GM08714 (cell line): ENCODE measurements around the gene TSTD1.
"Not testable (repeated sequence)": the region's sequence is repeated elsewhere in the genome, so short reads cannot be mapped to it uniquely, and the experiment has no call there.

Source experiments
- H3K4me3 ChIP-seq: fragments of 200-500 bp; sonication (Bioruptor generic); 2 replicates; pipeline ENCODE4 v1.5.1; 2014; ENCODE audit warnings: mild to moderate bottlenecking, low read length, inconsistent platforms
- ZNF274 ChIP-seq: IDR thresholded peaks from 2 replicates; pipeline ENCODE4 v1.6.1; 2012; ENCODE audit warnings: mild to moderate bottlenecking, low read depth, low read length

The TSTD1 gene

GRCh38 chr1:161033751-161034150 lies 5.0 kb downstream of the TSTD1 start:
- H3K4me3 ChIP-seq, result no peak overlapping the region

GRCh38 chr1:161032409-161032808 lies 6.4 kb downstream of the TSTD1 start:
- TF ChIP-seq ZNF274, result no peak
- H3K4me3 ChIP-seq, result no peak overlapping the region

More at GRCh38 chr1:161033751-161034150, 5.0 kb downstream of the TSTD1 start:
- no peak for TF ChIP-seq ZNF274

DNA sequence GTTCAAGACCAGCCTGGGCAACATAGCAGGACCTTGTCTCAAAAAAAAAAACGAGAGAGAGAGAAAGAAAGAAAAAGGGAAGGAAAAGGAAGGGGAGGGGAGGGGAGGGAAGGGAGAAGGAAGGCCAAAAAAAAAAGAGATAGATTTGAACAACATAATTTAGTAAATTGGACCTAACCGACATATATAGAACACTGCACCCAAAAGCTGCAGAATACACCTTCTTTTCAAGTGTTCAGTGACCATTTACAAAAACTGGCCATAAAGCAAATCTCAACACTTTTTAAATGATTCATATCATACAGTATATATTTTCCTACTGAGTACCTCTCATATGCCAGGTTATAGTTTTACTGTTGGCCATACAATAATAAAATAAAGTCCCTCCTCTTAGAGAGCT lies 6.9 kb downstream of the TSTD1 start:
- no peak overlapping the region for H3K4me3 ChIP-seq
- TF ChIP-seq ZNF274, result no peak

DNA sequence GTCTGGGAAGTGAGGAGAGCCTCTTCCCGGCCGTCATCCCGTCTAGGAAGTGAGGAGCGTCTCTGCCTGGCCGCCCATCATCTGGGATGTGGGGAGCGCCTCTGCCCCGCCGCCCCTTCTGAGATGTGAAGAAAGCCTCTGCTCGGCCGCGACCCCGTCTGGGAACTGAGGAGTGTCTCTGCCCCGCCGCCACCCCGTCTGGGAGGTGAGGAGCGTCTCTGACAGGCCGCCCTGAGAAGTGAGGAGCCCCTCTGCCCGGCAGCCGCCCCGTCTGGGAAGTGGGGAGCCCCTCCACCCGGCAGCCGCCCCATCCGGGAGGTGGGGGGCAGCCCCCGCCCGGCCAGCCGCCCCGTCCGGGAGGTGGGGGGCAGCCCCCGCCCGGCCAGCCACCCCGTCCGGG lies 9.3 kb downstream of the TSTD1 start:
- H3K4me3 ChIP-seq, result not testable (repeated sequence)

DNA sequence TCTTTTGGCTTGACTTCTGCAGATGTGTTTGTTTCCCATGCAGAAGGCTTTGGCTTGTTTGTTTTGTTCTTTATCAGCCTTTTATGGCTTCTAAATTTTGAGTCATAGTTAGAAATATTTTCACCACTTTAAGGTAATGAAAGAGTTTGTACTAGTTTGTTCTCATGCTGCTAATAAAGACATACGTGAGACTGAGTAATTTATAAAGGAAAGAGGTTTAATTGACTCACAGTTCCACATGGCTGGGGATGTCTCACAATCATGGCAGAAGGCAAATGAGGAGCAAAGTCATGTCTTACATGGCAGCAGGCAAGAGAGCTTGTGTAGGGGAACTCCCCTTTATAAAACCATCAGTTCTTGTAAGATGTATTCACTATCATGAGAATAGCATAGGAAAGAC lies 11.8 kb downstream of the TSTD1 start:
- not testable (repeated sequence) for H3K4me3 ChIP-seq

GRCh38 chr1:161022432-161022831 lies 16.3 kb downstream of the TSTD1 start:
- H3K4me3 ChIP-seq, result not testable (repeated sequence)

DNA sequence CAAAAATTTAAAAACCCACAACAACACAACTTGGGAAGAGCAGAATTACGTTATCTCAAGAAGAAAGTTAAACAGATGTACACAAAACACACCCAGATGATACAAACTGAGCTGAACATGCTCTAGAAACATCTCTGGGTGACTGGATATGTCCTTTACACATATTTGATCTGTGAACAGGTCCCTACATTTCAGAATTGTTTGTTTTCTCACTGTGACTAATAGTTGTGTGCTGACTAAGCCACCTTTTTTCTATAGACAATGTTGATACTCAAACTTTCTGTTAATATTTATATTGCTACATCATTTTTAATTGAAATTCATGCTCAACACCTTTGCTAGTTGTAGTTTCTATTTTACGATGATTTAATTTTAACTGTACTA lies 16.8 kb downstream of the TSTD1 start:
- peak overlapping the region; percentile 71; the same call in 1 of the 2 replicates for H3K4me3 ChIP-seq
- no peak for TF ChIP-seq ZNF274

GRCh38 chr1:161021165-161021969 lies 17.4 kb downstream of the TSTD1 start:
- TF ChIP-seq ZNF274, result no peak
- H3K4me3 ChIP-seq, result peak overlapping the region; percentile 71

DNA sequence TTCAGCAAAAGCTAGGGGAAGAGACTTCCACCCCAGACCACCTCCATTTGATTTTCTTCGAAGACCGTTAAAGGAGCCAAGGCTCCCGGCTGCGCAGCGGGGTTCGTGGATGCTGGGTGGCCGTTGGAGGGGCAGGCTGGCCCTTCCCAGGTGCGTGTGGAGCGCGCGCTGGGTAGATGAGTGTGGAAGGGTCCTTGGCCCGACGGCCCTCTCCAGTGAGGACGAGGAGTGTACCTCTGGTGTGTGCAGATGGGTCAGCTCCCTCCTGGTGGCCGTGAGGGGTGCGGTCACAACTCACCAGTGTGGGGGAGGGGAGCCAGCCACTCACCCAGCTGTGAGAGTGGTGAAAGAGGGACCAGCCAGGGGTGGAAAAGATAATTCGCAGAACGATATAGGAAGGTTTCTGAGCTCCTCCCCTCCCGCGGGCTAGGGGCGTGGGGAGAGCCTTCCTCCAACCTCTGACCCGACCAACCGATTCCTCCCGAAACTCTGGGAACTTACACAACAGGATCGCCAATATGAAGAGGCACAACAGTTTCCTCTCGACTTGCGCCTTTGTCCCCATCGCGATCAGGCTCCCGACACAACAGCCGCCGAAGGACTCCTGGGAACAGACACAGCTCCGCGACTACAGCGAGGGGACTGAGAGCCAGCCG lies 18.1 kb downstream of the TSTD1 start, which contains the start of gene F11R:
TSS of gene F11R (minus strand) at position 644 of the 656 bp plus-strand sequence. CDS start at position 565, 79 bp downstream.
- H3K4me3 ChIP-seq, result peak within 1 kb of the TSS; percentile 71
- no peak for TF ChIP-seq ZNF274

DNA sequence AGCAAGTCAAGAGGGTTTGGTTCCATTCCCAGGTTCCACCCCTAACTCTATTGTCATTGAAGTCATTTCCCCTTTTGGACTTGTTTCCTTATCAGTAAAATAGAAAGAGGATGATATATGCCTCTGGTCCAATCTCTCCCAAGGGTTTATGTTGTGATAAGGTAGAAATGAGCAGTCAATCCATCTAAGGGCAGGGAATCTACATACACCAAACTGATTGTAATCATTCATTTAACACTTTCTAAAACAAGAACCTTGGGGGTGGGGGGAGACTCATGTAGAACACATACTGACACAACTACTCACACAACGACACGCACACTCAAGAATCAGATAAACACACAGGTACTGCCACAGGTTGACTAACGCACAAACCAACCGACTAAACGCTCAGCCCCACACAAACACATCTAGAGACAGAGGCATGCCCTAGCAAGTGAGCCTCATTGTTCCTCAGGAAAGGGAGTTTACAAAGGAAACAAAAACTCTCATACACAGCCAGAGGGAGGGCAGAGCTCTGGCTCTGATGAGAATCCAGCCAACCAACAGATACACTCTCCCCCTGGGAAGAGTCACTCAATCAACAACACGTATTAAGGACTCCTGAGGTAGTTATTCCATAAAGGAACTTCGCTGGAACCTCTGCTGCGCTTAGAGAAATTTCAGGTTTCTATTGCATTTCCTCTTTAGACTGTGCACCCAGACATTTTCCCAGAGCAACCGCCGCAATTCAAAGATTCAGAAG lies 18.8 kb downstream of the TSTD1 start:
- peak overlapping the region; percentile 71 for H3K4me3 ChIP-seq
- no peak for TF ChIP-seq ZNF274

GRCh38 chr1:161019111-161019660 lies 19.6 kb downstream of the TSTD1 start:
- peak overlapping the region; percentile 71 for H3K4me3 ChIP-seq

GRCh38 chr1:161018631-161018930 lies 20.2 kb downstream of the TSTD1 start:
- no peak for TF ChIP-seq ZNF274
- H3K4me3 ChIP-seq, result no peak overlapping the region

DNA sequence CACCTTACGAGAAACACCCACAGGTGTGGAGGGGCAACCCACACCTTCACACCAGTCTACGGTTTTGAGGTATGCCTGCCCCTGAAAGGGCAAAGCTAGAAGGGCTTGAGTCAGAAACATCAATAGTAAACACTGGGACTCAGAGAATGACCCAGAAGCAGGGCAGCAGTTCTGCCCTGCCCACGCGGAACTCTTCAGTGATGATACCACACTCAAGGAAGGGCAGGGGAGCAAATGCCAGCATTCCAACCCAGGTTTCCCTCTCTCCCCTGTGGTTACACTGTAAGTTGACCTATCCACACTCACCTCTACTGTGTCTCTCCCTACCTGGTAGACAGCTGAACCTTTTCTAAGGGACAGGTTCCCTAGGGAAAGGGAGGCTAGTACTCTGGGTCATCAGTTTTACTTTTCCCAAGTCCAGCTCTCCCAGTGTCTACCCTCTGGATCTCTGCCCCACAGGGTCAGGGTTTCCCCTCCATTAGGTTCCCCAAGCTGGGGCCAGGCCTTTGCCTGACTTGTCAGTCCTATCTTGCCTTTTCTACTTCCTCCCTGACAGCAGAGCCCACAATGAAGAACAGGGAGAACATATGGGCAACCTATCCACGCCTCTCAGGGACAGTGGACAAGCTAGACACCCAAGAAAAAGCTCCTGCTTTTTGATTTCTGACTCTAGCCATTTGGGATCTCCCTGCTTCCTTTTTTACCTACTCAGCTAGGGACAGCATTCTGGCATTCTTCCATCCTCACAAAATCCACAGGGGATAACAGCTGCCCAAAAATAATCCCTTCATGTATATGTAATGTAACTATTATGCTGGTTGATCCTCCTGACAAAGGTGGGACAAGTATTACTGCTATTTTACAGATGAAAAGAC lies 20.8 kb downstream of the TSTD1 start:
- no peak for TF ChIP-seq ZNF274
- H3K4me3 ChIP-seq, result no peak overlapping the region

DNA sequence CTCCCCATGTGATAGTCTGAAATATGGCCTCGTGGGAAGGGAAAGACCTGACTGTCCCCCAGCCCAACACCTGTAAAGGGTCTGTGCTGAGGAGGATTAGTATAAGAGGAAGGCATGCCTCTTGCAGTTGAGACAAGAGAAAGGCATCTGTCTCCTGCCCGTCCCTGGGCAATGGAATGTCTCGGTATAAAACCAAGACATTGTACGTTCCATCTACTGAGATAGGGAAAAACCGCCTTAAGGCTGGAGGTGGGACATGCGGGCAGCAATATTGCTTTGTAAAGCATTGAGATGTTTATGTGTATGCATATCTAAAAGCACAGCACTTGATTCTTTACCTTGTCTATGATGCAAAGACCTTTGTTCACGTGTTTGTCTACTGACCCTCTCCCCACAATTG lies 21.6 kb downstream of the TSTD1 start:
- not testable (repeated sequence) for H3K4me3 ChIP-seq

- not testable (repeated sequence) for H3K4me3 ChIP-seq
Measured at GRCh38 chr1:161016683-161017082, 22.1 kb downstream of the TSTD1 start.
